ENCODE results near the gene ABCB1.

- TF ChIP-seq, protein P1, sequence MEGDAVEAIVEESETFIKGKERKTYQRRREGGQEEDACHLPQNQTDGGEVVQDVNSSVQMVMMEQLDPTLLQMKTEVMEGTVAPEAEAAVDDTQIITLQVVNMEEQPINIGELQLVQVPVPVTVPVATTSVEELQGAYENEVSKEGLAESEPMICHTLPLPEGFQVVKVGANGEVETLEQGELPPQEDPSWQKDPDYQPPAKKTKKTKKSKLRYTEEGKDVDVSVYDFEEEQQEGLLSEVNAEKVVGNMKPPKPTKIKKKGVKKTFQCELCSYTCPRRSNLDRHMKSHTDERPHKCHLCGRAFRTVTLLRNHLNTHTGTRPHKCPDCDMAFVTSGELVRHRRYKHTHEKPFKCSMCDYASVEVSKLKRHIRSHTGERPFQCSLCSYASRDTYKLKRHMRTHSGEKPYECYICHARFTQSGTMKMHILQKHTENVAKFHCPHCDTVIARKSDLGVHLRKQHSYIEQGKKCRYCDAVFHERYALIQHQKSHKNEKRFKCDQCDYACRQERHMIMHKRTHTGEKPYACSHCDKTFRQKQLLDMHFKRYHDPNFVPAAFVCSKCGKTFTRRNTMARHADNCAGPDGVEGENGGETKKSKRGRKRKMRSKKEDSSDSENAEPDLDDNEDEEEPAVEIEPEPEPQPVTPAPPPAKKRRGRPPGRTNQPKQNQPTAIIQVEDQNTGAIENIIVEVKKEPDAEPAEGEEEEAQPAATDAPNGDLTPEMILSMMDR (IDR thresholded peaks at IDR 0.05 in 4 of 5, conservative IDR thresholded peaks at IDR 0.05 in 1 of 5) = no peak
- TF ChIP-seq POLR2A (IDR thresholded peaks at IDR 0.05) = no peak
Measured at GRCh38 chr7:87463982-87464381, 136.7 kb downstream of the ABCB1 start.
